HG03565 (cell line): ENCODE results near the gene AMHR2.

Experiments used
- ATAC-seq: cut with Tn5 transposase; IDR thresholded peaks from one replicate; pipeline ENCODE4 v1.9.1; 2021; ENCODE audit warnings: mild to moderate bottlenecking, moderate library complexity; ENCODE audit not compliant: unreplicated experiment

AMHR2 gene

DNA sequence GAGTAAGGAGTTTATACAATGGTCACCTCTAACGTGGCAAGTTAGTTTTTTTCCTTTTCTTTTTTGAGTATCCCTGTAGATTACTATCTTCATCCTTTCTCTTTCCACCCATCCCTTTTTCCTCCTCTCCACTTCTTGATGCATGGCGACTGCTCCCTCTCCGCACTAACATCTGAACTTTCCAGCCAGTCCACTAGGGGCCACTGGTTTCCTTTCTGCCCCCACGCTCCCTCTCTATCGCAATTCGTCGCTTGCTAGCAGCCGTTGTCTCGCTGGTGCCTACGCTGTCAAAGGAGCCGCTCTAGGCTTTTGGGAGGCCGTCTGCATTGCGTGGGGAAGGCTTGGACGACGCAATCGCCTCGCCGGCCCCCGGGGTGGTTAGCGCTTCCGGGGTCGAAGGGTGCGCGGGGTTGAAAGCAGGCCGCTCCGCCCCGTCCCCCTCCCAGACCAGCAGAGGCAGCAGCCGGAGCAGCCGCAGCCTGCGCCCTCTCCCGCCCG is 28.1 kb downstream of the AMHR2 start, which contains the start of gene PCBP2:
TSS of gene PCBP2 (plus strand) at position 442 of the 498 bp plus-strand sequence. CDS start 2,699 bp downstream, outside the sequence.
- ATAC-seq: peak; percentile 92

- ATAC-seq: no peak
These were observed 28.8 kb downstream of the AMHR2 start for GRCh38 chr12:53452159-53453077.

DNA sequence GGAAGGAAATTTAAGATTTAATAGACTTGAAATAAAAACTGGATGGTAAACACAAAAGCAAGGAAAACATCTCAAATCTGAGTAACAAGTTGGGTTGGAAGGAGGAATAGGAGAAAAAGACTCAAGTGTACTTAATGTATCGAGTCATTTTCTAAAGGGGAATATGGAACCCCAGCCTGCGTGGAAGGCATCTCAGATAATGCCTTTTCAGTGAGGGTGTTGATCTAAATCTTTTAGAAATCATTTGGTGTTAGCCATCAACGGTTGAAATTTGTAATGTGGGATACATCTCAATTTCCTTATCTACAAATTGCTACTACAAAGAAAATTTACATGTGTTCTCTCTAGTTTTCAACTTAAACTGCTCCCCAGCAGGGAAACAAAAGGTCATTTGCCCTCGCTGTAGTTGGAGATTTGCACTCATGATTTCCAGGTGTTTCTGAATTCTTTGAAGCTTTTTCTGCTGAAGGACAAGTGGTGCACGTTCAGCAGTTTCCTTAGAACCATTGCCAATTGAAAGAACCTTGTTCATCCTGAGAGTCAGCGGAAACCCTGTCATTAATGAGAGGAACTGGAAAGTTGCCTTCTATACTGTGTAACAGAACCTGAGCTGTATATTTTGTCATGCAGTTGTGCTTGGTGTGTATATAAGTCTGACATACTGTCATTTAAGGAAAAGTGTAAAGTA is 30.4 kb downstream of the AMHR2 start:
- no peak for ATAC-seq

- no peak for ATAC-seq
These were observed 31.1 kb downstream of the AMHR2 start for GRCh38 chr12:53454707-53455106.

DNA sequence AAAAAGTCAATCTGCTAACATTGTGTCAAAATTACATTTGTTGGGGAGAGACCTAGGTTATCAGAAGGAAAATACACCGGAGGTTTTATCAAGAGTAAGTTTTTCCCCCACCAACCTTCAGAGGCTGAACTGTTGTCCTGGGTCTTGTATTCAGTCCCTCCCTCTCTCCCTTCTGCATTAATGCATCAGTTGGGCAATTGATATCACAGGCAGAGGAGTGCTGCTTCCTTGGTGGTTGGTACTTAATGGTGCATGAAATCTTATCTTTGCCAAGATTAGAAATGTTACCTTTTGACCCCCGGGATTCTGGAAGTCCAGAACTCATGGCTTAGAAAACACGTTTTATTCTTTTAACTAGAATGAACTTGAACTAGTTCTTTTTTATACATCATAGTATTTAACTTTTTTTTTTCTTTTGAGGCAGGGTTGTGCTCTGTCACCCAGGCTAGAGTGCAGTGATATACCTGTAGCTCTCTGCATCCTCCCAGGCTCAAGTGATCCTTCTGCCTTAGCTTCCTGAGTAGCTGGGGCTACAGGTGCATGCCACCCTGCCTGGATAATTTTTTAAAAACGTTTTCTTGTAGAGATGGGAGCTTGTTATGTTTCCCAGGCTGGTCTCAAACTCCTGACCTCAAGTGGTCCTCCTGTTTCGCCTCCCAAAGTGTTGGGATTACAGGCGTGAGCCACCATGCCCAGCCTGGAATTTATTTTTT is 33.2 kb downstream of the AMHR2 start:
- no peak for ATAC-seq

DNA sequence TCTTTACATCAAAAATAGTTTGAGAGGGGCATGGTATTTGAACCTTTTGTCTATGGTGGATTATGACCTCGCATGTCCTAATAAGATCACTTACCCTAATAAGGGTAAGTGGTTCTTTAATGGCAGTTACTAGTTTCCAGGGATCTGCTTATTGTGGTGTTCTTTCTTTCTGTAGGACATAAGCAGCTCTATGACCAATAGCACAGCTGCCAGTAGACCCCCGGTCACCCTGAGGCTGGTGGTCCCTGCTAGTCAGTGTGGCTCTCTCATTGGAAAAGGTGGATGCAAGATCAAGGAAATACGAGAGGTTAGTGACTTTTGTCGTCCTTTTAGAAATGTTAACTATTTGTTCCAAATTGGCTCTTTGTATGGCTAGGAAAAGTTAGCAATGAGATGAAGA is 35.4 kb downstream of the AMHR2 start:
- ATAC-seq: no peak

GRCh38 chr12:53461059-53461458 is 37.4 kb downstream of the AMHR2 start:
- no peak for ATAC-seq

DNA sequence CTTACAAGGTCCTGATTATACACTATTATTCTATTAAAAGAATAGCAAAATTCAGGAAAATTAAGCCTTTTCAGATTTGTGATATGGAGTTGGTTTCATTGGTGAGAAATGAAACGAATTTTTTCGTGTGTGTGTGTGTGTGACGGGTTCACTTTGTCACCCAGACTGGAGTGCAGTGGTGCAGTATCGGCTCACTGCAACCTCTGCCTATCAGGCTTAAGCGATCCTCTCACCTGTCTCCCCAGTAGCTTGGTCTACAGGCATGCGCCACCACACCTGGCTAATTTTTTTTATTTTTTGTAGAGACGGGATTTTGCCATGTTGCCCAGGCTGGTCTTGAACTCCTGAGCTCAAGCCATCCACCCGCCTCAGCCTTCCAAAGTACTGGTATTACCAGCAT is 37.9 kb downstream of the AMHR2 start:
- ATAC-seq: no peak

DNA sequence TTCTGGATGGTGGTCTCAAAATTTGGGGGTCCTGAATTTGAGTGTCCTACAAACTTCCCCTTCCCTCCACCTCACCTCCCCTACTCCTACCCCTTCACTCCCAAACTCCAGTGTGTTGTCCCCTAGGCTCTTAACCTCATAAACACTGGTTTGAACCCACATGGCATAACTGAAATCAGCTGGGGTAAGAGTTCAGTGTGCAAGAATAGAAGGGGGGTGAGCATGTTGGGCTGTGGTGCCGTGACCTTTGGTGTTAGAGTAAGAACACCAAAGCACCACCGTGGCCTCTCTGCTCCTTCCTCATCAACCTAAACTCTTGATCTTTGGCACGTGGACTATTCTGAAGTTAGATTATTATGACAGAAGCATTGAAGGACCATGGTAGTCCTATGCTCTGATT is 39.3 kb downstream of the AMHR2 start:
- no peak for ATAC-seq

GRCh38 chr12:53463802-53464560 is 40.3 kb downstream of the AMHR2 start:
- ATAC-seq: no peak

- ATAC-seq: no peak
These were observed 41.2 kb downstream of the AMHR2 start for GRCh38 chr12:53464685-53465418.

DNA sequence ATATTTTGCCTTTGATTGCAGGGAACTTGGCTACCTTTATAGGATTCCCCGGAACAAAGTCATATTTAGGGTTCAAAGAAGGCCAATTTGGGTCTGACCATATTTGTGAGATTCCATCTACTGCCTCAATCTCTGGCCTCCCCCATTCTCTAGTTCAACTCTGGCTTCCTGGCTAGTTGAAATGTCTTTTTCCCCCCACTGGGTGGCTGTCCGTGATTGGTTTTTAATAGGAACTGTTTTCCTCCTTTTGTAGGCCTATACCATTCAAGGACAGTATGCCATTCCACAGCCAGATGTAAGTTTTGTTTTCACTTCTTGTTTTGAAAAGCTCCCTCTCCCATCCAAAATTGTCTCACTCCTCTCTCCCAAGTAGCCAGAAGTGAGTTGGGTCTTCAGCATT is 42.0 kb downstream of the AMHR2 start:
- no peak for ATAC-seq

DNA sequence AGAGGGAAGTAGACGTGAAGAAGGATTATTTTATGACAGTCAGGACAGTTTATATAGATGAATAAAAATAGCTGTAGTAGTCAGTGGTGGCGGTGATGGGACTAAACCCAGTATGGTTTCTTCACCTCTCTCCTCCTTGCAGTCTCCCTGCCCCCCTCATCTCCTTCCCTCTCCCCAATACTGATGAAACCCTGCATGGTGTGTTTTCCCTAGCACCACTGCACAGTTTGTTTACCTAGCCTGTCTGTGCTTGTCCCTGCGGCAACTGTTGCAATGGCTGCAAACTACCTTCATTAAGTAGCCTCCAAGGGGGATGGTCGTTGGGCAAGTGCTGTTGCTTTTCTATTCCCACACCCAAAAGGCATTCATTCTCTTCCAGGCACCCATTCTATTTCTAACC is 43.0 kb downstream of the AMHR2 start:
- ATAC-seq: no peak

- no peak for ATAC-seq
These were observed 43.4 kb downstream of the AMHR2 start for GRCh38 chr12:53467082-53467481.

DNA sequence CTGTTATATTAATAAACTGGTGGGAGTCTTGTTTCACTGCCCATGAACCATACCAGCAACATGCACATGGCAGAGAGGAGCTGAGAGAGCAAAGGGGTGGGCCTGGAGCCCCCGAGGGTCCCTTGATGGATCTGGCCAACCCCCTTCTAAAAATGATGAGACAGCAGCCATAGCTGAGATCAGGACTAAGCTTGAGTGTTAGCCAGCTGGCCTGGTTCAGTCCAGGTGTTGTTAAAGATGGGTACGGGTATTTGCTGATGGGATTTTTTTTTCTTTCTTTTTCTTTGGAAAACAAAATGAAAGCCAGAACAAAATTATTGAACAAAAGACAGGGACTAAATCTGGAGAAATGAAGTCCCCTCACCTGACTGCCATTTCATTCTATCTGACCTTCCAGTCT is 44.2 kb downstream of the AMHR2 start:
- ATAC-seq: no peak

DNA sequence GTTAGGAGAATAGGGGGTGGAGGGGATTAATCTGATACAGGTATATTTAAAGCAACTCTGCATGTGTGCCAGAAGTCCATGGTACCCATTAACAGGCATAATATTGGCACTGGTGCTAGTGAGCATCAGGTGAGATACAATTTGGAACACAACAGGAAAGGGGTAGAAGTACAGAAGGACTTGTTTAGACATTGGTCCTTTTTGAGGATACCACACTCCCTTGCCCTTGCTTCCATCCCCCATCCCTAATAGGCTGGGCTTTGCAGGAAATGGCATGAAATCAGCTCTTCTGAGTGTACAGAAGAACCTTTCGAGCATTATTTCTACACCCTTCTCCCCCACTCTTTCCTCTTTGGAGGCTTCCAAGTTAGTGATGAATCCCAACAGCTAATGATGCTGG is 44.6 kb downstream of the AMHR2 start:
- ATAC-seq: no peak

GRCh38 chr12:53472056-53472582 is 48.5 kb downstream of the AMHR2 start:
- ATAC-seq: no peak

- ATAC-seq: no peak
These were observed 50.4 kb downstream of the AMHR2 start for GRCh38 chr12:53474077-53474476.

GRCh38 chr12:53474819-53475218 is 51.2 kb downstream of the AMHR2 start:
- ATAC-seq: no peak

DNA sequence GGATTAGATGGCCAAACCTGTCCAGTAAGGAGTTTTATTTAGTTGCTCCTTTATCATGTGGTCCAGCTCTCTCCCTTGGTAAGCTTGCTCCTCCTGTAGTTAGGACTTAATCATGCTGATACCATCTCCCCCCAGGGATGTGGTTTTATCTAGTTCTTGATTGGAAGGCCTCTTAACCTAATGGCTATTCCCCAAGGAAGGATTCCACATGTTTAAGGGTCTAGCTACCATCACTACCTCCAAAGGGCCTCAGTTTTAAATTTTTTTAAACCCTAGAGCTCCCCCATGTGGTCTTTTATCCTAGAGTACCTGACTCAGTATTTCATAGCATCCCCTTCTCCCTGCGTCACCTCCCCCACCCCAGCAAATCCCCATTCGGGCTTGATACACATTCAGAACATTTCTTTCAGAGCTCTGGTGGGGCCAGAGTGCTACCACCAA is 53.1 kb downstream of the AMHR2 start:
- ATAC-seq: no peak
